Endometrial microvascular endothelial cells (primary cell): ENCODE results near the gene IL22RA1. TPM values are rescaled to one million over a fixed set of nuclear protein-coding genes. Genes with fewer than 3 reads are reported as not detected.

ENCODE experiments used
- in situ Hi-C: cut with HindIII; loops from 2 replicates; pipeline ENCODE4 v1.10.0; 2017; ENCODE audit warnings: low sequenced_read_pairs, low pct_unique_long_range_greater_than_20kb; ENCODE audit errors: inconsistent ontology term
- total RNA-seq: library from RNA; depleted of rRNA; stranded (reverse); fragments of >200 nt; gene quantifications from one replicate; pipeline ENCODE4 v1.2.3, GENCODE V29; 2015; ENCODE audit errors: inconsistent ontology term

The IL22RA1 gene
- total RNA-seq, 1 donor from 2014 or later: not detected

GRCh38 chr1:24089027-24089742, 53.8 kb downstream of the IL22RA1 start:
- in situ Hi-C loops: no loop called here

GRCh38 chr1:24086466-24086865, 56.5 kb downstream of the IL22RA1 start:
- in situ Hi-C loops: no loop called here

GRCh38 chr1:24085546-24085945, 57.4 kb downstream of the IL22RA1 start:
- in situ Hi-C loops: no loop called here

- in situ Hi-C loops: no loop called here
Observed at GRCh38 chr1:24085007-24085406, 57.9 kb downstream of the IL22RA1 start.

- in situ Hi-C loops: no loop called here
Observed at GRCh38 chr1:24084050-24084449, 58.9 kb downstream of the IL22RA1 start.

- in situ Hi-C loops: no loop called here
Observed at GRCh38 chr1:24082372-24082771, 60.6 kb downstream of the IL22RA1 start.

GRCh38 chr1:24081190-24081589, 61.8 kb downstream of the IL22RA1 start:
- in situ Hi-C loops: no loop called here

GRCh38 chr1:24080131-24080530, 62.8 kb downstream of the IL22RA1 start:
- in situ Hi-C loops: no loop called here

- in situ Hi-C loops: no loop called here
Observed at GRCh38 chr1:24077278-24077978, 65.5 kb downstream of the IL22RA1 start.

- in situ Hi-C loops: no loop called here
Observed at GRCh38 chr1:24075946-24076345, 67.0 kb downstream of the IL22RA1 start.

GRCh38 chr1:24075590-24075854, 67.4 kb downstream of the IL22RA1 start:
- in situ Hi-C loops: no loop called here

- in situ Hi-C loops: no loop called here
Observed at GRCh38 chr1:24074817-24075589, 67.9 kb downstream of the IL22RA1 start.

- in situ Hi-C loops: no loop called here
Observed at GRCh38 chr1:24074196-24074595, 68.7 kb downstream of the IL22RA1 start.

GRCh38 chr1:24071941-24072340, 71.0 kb downstream of the IL22RA1 start:
- in situ Hi-C loops: no loop called here

- in situ Hi-C loops: no loop called here
Observed at GRCh38 chr1:24070821-24071393, 72.0 kb downstream of the IL22RA1 start.

- in situ Hi-C loops: no loop called here
Observed at GRCh38 chr1:24069817-24070216, 73.1 kb downstream of the IL22RA1 start.
